KOPT-K1 (cell line): ENCODE measurements around the gene SCN5A.

Experiments used
- H3K27ac ChIP-seq: fragments of 200-600 bp; sonication (generic); 2 replicates; pipeline ENCODE4 v1.5.1; 2016; ENCODE audit warnings: antibody characterized with exemption, mild to moderate bottlenecking, low read depth, low read length; ENCODE audit not compliant: poor library complexity, severe bottlenecking
- H3K36me3 ChIP-seq: fragments of 200-600 bp; sonication (generic); 2 replicates; pipeline ENCODE4 v1.5.1; 2017; ENCODE audit warnings: antibody characterized with exemption, mild to moderate bottlenecking, low read length, moderate library complexity; ENCODE audit not compliant: insufficient read depth
- H3K9me3 ChIP-seq: fragments of 200-600 bp; sonication (generic); 2 replicates; pipeline ENCODE4 v1.5.1; 2017; ENCODE audit warnings: antibody characterized with exemption, low read length, mild to moderate bottlenecking; ENCODE audit not compliant: insufficient read depth, poor library complexity, severe bottlenecking

The SCN5A gene

GRCh38 chr3:38652934-38653333 is 3.4 kb upstream of the SCN5A start:
- H3K9me3 ChIP-seq: no peaks in the 10 kb centered on the region
- no peaks in the 10 kb centered on the region for H3K36me3 ChIP-seq
- no peak overlapping the region for H3K27ac ChIP-seq

GRCh38 chr3:38651153-38651789 is 1.8 kb upstream of the SCN5A start:
- H3K9me3 ChIP-seq: no peaks in the 10 kb centered on the region
- H3K36me3 ChIP-seq: no peaks in the 10 kb centered on the region
- H3K27ac ChIP-seq: no peak overlapping the region

GRCh38 chr3:38650248-38650951 is 913 bp upstream of the SCN5A start:
- H3K9me3 ChIP-seq: no peaks in the 10 kb centered on the region
- H3K27ac ChIP-seq: no peak overlapping the region
- H3K36me3 ChIP-seq: no peaks in the 10 kb centered on the region

- Histone ChIP-seq H3K36me3 (no peaks in the 10 kb centered on the region), H3K9me3 (no peaks in the 10 kb centered on the region), H3K27ac (no peak overlapping the region)
Measured at GRCh38 chr3:38648659-38649499, 608 bp downstream of the SCN5A start.

DNA sequence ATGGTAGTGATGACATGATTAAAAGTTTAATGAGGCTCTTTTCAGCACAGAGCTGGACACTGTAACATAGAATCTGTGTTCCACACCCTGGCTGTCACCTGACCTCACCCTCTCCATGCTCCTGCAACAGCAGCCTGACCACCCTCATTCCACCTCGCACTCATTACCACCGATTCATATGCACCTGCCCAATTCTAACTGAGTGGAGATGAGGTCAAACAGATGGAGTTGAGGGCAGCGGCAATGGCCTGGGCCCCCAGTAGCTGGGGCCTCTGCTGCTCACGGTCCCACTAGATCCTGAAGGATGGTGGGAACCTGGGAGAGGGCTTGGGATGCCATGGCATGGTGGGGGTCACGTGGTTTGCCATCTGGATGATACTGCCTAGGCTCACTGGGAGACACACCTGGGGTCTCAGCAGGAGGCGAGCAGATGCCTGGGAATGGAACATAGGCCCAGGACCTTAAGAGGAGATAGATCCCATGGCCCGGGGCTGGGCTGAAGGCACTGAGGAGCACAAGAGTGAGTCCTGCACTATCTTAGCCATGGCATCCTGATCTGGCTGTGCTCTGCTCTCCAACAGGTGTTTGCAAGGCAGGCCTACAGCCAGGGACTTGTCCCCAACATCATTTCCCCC is 1.3 kb downstream of the SCN5A start:
- Histone ChIP-seq H3K27ac (no peak overlapping the region), H3K9me3 (no peaks in the 10 kb centered on the region)

DNA sequence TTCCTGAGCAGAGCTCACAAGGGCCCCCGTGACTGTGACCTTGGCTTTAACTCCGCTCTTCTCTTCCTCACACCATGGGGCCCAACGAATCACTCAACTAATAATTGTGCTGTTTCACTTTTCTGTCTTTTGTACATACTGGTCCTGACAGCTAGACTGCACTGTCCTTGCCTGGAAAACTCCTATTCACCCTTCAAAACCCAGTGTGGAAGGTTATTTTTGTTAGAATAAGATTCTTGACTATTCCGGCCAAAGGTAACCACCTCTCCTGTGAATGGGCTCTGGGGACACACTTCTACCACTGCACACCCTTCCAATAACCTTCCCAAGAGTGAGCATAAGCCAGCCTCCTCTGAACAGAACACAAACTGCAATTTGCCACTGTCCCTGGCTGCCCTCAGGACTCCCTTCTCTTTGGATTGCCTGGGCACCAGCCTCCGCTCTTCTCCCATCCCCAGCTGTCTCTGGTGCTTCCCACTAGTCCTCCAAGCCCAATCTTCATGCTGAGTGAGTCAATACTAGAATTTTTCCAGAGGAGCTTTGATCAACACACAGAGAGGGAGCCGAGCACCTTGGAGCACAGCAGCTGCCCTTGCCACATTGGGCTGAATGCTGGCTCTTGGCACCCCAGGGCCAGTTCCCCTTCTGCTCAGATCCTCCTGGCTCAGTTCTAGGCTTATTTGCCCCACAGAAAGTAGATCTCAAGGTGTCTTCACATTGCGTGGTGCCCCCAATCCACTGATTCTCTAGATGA is 2.1 kb downstream of the SCN5A start:
- Histone ChIP-seq H3K27ac (no peak overlapping the region), H3K36me3 (no peaks in the 10 kb centered on the region), H3K9me3 (no peaks in the 10 kb centered on the region)

More for the DNA sequence above, 1.3 kb downstream of the SCN5A start:
- H3K36me3 ChIP-seq: no peaks in the 10 kb centered on the region

GRCh38 chr3:38646630-38647029 is 2.9 kb downstream of the SCN5A start:
- no peaks in the 10 kb centered on the region for H3K9me3 ChIP-seq
- H3K27ac ChIP-seq: no peak overlapping the region
- H3K36me3 ChIP-seq: no peaks in the 10 kb centered on the region

GRCh38 chr3:38646062-38646461 is 3.4 kb downstream of the SCN5A start:
- no peak overlapping the region for H3K27ac ChIP-seq
- no peaks in the 10 kb centered on the region for H3K9me3 ChIP-seq
- no peaks in the 10 kb centered on the region for H3K36me3 ChIP-seq

- Histone ChIP-seq H3K36me3 (no peaks in the 10 kb centered on the region), H3K27ac (no peak overlapping the region)
Measured at GRCh38 chr3:38645601-38646000, 3.9 kb downstream of the SCN5A start.

GRCh38 chr3:38645076-38645475 is 4.4 kb downstream of the SCN5A start:
- Histone ChIP-seq H3K27ac (no peak overlapping the region), H3K36me3 (no peaks in the 10 kb centered on the region), H3K9me3 (no peaks in the 10 kb centered on the region)

More at GRCh38 chr3:38645601-38646000, 3.9 kb downstream of the SCN5A start:
- no peaks in the 10 kb centered on the region for H3K9me3 ChIP-seq

GRCh38 chr3:38644662-38645053 is 4.8 kb downstream of the SCN5A start:
- Histone ChIP-seq H3K9me3 (no peaks in the 10 kb centered on the region), H3K27ac (no peak overlapping the region), H3K36me3 (no peaks in the 10 kb centered on the region)

DNA sequence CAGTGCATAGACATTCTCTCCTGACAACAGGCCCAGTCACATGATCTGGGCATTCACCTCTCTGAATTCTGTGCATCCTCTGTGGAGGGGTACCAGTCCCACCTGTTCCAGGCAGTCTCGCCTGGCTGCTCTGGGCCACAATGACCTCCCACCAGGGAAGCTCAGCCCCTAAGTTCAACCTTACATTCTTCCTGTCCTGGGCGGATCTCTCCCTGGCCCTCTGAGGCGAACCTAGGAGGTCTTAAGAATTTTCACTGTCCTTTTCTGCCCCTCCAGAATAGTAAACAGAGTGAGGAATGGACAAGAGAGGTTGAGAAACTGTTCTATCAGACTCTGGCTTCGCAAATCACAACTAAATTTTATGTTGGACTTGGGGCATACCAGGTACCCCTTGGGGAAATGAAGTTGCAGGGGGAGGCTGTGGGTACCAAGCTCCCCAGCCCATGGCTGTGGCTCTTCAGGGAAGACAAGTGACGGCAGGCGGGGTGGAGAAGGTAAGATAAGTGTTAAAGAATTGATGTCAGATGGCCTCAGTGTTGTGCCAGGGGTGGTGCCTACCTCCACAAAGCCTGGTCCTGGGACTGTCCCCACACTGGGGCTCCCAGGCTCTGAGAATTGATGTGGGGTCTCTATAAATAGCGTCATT is 5.3 kb downstream of the SCN5A start:
- Histone ChIP-seq H3K27ac (no peak overlapping the region), H3K36me3 (no peaks in the 10 kb centered on the region), H3K9me3 (no peaks in the 10 kb centered on the region)

DNA sequence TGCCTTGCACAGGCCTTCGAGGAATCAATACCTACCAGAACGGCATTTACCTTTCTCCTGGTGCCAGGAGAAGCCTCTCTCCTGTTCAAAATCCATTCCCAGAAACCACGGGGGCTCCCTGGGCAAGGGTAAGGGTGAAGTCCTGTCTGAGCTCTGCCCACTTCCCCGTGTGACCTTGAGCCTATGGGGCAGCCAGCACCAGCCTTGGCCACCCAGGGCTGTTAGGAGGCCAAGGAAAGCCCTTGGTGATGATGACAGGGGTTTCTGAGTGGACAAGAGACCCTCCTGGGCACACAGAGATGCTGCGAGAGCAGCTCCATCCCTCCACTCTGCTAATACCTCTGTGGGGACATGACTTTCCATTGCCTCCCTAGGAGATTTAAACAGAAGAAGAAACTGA is 5.9 kb downstream of the SCN5A start:
- H3K27ac ChIP-seq: no peak overlapping the region
- no peaks in the 10 kb centered on the region for H3K36me3 ChIP-seq
- H3K9me3 ChIP-seq: no peaks in the 10 kb centered on the region

DNA sequence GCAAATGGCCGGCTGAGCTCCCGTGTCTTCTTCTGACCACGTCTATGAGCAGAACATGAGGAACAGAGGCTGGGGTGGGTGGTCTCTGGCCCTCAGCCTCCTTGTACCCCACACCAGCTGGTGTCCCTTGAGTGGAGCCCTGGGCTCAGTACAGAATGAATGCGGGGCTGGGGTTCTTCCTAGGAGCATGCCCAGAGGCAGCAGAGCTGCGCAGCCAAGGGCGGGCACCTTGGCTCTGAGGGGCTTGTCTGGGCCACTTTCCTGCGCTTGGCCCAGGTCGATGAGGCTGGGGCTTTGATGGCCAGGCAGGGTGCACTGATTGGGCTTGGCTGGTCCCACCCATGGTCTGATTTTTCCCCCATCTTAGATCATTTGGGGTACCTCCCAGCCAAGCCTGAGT is 6.4 kb downstream of the SCN5A start:
- Histone ChIP-seq H3K9me3 (no peaks in the 10 kb centered on the region), H3K36me3 (no peaks in the 10 kb centered on the region), H3K27ac (no peak overlapping the region)
